HG02885 (cell line): Measurements from ENCODE around the gene COL13A1.
A peak's percentile ranks its signal among the peaks of the same experiment; 100 is the strongest.

ENCODE experiments used
- ATAC-seq: cut with Tn5 transposase; IDR thresholded peaks from one replicate; pipeline ENCODE4 v1.9.1; 2021; ENCODE audit warnings: mild to moderate bottlenecking; ENCODE audit not compliant: unreplicated experiment, poor library complexity

The COL13A1 gene

DNA sequence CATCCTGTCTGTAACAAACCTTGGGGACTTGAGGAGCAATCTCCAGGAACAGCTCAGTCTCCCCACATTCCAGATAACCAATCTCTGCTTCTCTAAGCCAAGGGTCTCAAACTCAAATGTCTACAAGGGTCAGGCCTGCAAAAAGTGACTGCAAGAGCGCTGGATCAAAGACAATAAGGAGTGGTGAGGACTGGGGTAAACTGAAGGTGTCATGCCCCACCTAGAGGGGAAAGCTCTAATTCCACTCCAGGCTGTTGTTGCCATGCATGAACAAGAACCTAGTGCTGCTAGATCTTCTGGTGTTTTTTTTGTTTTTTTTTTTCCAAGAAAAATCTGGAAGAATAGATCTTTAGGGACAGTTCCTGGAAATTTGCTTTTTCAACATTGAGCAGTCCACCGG is 133.1 kb downstream of the COL13A1 start:
- no peak for ATAC-seq

DNA sequence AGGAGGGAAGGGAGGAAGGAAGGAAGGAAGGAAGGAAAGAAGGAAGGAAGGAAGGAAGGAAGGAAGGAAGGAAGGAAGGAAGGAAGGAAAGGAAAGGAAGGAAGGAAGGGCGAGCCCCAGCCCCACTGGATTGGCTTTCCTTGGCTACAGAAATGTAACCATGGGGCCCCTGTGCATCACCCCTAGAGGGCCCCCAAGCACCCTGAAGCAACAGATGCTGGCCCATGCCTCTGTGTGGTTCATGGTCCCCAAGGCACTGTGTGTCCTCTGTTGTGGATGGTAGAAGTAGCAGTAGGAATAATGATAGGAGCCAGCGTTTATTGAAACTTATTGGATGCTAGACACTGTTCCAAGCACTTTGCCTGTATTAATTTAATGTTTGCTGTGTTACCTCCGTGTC is 134.4 kb downstream of the COL13A1 start:
- ATAC-seq: no peak

DNA sequence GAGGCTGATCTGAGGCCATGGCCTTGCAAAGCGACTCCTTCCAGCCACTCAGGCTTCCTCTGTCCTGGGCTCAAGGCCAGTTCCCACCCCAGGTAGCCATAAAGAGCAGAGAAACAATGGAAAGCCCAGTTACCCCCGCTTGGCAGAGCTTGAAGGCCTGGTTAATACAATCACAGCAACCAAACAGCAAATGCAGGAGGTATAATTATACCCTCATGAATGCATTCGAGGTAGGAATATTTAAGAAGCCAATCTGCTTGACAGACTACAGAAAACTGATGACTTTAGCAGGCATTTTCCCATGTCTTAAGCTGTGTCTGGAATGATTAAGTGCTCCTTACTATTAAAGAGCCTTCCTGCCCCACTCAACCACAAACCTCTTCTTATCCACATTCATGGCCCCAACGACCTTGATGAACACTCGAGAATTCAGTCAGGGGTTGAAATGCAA is 136.9 kb downstream of the COL13A1 start:
- no peak for ATAC-seq

GRCh38 chr10:69939061-69939460 is 137.4 kb downstream of the COL13A1 start:
- no peak for ATAC-seq

- ATAC-seq: no peak
Observed at GRCh38 chr10:69939481-69939880, 137.8 kb downstream of the COL13A1 start.

DNA sequence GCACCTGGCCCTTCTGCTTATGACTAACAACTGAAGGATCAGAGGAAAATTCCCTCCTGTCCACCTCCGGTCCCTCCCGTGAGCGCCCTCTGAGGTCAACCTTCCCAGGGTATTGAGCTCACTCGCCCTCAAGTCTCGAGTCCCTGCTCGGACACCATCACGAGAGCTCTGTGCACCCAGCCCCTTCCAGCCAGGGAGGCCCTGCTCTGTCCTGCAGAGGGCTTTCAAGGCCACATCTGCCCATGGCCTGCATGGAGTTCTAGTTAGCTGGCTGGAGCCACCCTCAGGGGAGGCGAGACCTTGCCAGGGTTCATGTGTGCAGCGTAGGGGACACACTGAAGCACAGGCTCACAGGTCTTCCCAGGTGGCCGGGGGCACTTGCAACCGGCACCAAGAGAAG is 140.0 kb downstream of the COL13A1 start:
- ATAC-seq: no peak

- no peak for ATAC-seq
Observed at GRCh38 chr10:69943292-69943820, 141.7 kb downstream of the COL13A1 start.

DNA sequence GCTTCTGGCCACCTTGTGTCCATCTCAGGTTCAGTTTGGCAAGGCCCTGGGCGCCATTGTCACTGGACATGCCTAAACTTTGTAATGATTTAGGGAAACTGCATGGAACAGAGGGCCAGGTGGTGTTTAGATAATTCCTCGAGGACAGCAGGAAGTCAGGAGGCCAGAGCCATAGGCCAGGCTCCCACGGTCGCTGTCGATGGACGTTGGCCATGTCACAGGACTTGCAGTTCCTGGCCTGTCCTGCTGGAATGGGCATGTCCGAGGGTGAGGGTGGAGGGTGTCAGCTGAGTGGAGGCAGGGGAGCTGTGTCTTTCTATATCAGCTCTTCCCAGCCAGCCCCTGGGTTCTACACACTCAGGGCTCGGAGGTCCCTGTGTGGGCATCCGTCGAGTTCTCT is 143.1 kb downstream of the COL13A1 start:
- no peak for ATAC-seq

DNA sequence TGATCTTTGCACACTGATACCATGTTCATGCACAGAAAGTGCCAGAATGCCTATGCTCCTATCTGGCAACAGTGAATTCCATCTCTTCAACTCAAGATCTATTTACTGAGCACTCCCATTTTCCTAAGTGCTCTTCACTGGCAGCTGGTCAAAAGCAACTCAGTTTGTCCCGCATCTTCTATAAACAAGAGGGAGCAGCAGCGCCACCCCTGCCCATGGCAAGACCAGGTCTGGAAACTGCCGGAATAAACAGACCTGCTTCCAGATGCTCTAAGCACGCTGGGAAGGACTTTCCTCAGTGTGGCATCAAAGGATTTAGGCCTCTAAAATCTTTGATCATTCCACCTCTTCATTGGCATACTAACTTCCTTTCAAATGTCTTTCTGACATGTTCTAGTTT is 146.6 kb downstream of the COL13A1 start:
- ATAC-seq: no peak

DNA sequence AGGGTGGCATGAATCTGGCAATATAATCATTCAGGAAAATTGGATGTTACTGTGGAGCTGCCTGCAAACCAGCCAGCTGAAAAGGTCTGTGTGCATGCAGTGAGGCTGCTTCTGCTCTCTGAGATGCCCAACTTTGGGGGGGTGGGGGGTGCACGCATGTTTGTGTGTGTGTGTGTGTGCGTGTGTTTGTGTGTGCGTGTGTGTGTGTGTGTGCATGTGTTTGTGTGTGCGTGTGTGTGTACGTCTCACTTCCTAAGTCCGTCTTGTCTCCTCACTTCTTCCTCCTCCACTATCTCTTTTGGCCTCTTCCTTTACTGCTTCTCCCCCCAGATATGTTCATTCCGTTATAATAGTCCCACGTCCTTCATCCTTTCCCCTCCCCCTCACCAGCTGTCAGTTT is 148.1 kb downstream of the COL13A1 start:
- no peak for ATAC-seq

DNA sequence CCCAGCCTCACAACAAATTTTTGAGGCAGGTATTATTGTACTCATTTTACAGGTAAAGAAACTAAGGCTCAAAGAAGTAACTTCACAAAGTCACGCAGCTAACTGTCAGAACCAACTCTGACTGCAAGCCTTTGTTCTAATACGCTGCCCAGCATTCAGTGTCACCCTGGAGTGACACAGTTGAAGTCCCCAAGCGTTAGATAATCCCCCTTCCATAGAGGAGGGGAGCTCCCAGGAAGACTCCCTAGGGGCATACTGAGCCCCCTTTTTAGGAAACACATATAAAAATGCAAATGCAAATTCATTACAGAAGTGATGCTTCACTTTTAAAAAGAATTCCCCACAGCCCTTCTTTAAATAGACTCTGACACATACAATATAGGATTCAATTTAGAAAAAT is 150.0 kb downstream of the COL13A1 start:
- ATAC-seq: no peak

- peak; percentile 50 for ATAC-seq
Observed at GRCh38 chr10:69952069-69952800, 150.5 kb downstream of the COL13A1 start.

DNA sequence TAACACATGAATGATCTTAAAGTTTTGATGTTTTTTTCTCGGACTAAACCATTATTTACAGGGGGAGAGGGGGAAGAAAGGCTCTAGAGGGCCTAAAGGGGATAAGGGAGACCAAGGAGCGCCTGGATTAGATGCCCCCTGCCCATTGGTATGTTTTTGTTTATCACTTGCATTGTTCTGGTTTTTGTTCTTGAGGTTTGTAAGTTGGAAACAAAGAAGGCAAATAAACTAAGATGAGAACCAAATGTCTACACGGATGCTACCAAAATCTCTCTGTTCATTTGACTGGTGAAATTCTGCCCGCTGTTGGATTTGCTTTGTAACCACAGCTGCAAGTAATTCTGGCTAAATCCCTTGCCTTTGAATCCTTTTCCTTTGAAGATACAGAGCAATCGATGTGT is 151.1 kb downstream of the COL13A1 start:
- ATAC-seq: no peak

- ATAC-seq: no peak
Observed at GRCh38 chr10:69953851-69954250, 152.1 kb downstream of the COL13A1 start.

DNA sequence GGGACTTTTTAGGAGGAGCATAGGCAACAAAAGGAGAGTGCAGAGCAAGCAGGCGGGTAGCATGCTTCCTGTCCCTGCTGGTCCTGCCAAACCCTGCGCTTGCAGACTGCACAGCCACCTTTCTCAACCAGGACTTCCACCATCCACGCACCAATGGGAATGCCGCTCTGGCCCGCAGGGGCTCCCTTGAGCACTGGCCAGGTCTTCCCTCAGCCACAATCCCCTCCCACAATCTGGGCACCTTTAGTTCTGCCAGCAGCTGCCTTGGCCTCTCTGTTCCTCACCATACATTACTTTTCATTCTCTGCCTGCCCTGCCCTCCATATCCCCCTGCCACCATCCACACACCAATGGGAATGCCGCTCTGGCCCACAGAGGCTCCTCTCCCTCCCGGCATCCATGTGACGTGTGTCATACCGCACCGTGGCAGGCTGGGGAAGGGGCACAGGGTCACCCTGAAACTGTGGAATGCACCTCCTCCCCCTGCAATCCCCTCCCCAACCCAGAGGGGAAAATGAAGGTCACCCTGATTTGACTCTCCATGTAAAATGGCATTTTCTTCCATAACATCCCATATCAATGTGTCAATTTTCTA is 153.6 kb downstream of the COL13A1 start:
- no peak for ATAC-seq

- ATAC-seq: no peak
Observed at GRCh38 chr10:69955897-69956740, 154.4 kb downstream of the COL13A1 start.

- no peak for ATAC-seq
Observed at GRCh38 chr10:69956741-69957230, 155.1 kb downstream of the COL13A1 start.

GRCh38 chr10:69957241-69957885 is 155.7 kb downstream of the COL13A1 start:
- ATAC-seq: no peak

DNA sequence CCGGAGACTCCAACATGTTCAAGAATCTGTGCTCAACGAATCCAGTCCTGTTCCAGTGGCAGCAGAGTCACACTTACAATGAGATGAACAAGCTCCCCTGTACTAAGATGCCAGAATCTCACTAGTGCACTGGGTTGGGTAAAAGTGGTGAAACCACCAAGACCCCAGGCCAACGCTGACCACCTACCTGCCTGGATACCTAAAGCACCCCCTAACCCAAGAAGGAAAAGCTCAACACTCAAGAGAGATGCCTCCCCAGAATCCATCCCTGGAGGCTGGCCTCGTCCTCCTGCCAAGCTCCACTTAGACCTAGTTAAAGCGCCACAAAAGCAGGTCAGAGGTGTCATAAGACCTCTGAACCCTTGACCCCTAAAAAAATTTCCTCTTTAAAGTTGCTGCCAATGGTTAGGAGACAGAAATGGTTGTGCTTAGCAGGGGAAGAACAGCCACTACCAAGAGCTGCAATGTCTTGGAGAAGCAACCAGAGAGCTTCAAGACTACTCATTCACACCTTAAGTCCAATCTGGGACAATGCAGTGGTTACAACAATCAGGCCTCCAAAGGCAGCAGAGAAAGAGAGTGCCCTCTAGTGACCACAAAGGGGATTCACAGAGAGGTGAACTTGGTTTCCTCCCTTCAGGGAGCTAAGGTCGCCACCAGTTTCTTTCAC is 156.3 kb downstream of the COL13A1 start:
- peak; percentile 67 for ATAC-seq

DNA sequence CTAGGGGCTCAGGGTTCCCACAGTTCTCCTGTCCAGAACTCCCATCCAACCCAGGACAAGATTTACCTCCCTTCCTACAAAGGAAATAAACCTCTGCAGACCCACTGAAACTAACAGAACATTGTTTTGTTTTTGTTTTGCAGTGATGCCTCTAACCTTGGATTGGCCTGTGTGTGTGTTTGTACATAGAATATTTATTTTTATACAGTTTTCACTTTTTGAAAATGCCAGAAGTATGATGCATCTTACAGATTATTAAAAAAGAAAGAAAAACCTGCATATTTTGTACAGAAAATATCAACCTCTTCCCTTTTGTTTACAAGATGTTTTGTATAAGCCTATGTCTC is 156.8 kb downstream of the COL13A1 start:
- ATAC-seq: no peak
